Inflammatory macrophage treated with lipopolysaccharide for 1 hour (primary cell): ENCODE measurements around the gene OVOL1.

Experiments
- DNase-seq, 2 donors: peaks; one replicate each; pipeline ENCODE4 v3.0.0-alpha.2; 2020 to 2022

The OVOL1 gene

DNA sequence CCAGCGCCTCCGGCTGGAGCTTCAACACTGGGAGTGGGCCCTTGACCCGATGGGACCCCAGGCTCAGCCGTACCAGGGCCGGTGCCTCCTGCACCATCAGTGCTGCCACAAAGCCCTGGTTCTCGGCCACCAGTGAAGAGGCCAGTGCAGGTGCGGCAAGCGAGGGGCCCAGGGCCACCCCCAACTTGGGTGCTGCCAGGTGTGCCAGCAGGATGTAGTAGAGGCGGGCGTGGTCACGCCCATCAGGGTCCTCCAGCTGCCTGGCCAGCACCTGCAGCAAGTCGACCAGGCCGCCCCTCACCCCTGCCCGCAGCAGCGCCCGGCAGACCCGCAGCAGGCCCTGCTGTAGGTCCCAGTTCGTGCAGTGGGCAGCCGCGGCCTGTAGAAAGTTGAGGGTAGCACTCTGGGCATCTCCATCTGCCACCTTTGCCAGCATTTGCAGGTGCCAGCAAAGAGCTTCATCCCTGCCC, 8.4 kb upstream of the OVOL1 start:
- no peak for DNase-seq

GRCh38 chr11:65778901-65779668, 7.8 kb upstream of the OVOL1 start:
- no peak for DNase-seq

DNA sequence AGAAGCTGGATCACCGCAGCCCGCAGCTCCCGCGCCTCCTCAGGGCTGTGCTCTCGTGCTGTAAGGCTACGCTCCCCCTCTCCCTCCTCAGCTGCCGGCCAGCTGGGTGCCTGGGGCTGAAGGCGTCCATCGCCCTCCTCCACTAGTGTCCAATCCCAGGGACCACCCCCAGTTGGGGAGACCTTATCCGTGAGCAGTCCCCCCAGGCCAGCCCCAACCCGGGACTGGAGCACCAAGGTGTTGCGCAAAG, 7.3 kb upstream of the OVOL1 start:
- no peak for DNase-seq

DNA sequence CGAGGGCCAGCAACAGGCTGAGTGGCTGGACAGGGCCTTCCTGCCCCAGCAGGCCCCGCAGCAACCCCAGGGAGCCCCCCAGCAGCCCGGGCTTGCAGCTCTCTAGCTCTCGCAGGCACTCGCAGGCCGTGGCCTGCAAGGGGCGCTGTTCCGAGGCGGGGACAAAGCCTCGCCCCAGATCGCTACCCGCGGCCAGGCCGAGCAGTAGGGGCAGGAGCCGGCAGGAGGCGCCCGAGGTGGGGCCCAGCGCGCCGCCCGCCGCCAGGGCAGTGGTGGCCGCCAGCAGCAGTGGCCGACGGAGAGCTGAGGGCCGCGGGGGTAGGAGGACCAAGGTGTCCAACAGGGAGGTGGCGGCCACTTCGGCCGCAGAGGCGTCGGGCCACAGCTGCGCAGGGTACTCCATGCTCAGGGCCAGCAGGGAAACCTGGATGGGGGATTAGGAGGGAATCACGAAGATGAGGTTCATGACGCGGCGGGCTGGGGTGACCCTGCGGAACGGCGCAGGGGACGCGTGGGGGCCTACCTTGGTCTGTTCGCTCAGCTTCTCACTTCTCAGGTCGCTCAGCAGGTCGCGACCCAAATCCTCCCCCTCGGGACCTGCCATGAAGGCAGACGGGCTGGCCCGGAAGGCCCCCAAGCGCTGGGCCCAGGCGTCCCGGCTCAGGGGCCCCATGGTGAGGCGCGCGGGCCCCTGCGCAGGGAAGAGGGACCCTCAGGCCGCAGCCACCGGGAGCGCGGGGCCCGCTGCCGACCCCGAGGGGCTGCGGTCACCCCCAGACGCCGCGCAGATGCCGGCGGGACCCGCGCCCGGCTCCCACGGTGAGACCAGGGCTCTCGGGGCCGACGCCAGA, 6.7 kb upstream of the OVOL1 start:
- DNase-seq: peak; percentile 77 to 89

DNA sequence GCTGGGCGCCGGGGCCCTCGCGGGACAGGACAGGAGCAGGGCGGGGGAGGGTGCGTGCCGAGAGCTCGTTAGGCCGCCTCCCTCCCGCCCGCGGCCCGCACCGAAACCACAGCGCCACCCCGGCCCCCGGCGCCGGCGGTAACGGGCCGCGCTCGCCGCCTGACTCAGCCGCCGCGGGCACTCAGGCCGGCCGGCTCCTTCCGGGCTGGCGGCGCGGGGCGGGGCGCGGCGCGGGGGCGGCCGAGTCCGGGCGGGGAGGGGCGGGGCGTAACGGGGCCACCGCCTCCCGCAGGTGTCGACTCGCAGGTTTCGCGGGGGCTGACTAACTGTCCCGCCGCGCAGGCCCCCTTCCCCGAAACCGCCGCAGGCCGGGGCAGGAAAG, 6.1 kb upstream of the OVOL1 start, which contains the start of gene AP5B1:
Gene AP5B1, minus strand, starts transcription at position 207 of the 382 bp plus-strand sequence. CDS start 385 bp downstream, outside the sequence.
- DNase-seq: peak; percentile 56 to 65

DNA sequence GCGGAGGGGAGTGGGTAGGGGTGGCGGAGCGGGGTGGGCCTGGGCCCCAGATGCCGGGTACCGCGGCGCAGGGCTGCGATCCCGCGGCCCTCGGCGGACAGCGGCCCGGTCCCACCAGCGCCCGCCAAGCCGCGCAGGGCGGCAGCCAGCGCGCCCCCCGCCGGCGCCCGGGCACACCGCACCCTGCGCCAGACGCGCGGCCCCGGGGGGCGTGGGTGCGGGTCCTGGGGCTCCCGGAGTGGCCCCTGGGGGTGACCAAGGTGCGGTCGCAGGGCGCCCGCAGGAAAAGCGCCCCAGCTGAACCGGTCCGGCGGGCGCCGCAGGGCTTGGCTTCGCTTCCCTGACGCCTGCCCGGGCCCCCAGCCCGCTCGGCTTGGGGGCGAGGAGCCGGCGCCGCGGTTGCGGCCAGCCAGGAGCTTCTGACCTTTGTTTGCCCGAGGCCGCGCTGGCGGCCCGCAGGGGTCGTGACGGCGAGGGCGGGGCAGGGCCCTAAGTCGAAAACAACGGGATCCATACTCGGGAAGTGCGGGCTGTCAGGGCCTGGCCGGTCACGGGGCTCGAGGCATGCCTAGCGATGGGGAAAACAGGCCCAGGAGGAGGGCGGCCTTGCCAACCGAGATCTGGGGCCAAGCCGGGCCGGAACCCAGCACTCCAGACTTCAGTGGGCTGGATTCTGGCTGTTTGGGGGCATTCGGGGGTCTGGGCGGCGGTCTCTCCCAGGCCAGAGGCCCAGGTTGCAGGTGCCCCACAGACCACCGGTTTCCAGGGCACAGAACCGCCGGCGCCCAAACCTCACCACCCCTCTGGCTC, 5.5 kb upstream of the OVOL1 start:
- no peak for DNase-seq

DNA sequence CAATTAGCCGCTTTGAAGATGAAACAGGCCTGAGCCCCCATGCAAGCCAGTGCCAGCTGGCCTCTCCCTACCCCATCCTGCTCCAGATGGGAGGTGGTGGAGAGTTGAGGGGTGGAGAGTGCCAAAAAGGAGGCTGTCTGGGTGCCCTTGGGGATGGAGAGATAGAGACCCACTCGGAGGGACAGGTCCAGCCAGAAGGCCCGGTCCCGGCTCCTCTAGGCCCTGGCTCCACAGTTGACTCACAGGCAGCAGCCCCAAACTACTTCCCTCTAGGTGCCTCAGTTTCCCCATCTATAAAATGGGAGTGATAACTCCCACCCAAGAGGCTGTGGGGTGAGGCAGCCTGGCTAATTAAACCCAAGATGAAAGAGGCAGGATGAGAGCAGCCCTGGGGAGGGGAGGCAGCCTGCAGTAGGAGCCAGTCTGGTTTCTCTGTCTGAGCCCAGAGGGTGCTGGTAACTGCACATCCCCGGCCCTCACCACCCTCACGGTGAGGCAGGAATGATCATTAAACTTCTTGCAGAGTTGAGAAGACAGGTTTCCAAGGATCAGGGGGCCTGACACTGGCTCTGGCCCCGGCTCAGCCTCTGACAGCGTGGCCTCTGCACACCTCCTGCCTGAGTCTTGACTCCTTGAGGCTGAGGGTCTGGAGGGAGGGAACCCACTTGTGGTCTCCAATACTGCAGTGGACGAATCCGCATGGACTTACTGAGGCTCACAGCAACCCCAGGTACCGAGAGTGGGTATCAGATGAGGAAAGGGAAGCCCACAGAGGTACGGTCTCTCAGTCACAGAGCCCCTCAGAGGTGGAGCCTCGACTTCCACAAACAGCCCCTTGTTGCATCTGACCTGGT, 4.7 kb upstream of the OVOL1 start:
- no peak for DNase-seq

DNA sequence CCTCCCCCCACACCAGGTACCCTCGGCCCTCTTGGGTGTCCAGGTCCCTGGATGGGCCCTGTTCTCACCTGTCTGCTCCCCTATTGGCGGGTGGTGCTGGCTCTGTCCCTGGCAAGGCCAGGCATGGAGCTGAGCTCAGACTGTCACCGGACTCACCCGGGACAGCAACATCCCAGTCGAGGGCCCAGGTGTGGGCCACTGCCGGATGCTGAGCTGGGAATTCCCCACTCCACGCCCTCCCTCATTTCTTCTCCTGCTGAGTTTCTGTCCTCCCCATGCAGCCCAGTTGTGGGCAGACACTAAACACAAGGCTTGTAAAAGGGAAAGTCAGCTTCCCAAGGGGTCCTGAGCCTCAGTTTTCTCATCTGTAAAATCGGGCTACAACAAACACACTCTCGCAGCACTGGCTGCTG, 4.0 kb upstream of the OVOL1 start:
- no peak for DNase-seq

- no peak for DNase-seq
Observed at GRCh38 chr11:65785319-65786007, 1.4 kb upstream of the OVOL1 start.

GRCh38 chr11:65786008-65786785, 666 bp upstream of the OVOL1 start:
- DNase-seq: no peak

DNA sequence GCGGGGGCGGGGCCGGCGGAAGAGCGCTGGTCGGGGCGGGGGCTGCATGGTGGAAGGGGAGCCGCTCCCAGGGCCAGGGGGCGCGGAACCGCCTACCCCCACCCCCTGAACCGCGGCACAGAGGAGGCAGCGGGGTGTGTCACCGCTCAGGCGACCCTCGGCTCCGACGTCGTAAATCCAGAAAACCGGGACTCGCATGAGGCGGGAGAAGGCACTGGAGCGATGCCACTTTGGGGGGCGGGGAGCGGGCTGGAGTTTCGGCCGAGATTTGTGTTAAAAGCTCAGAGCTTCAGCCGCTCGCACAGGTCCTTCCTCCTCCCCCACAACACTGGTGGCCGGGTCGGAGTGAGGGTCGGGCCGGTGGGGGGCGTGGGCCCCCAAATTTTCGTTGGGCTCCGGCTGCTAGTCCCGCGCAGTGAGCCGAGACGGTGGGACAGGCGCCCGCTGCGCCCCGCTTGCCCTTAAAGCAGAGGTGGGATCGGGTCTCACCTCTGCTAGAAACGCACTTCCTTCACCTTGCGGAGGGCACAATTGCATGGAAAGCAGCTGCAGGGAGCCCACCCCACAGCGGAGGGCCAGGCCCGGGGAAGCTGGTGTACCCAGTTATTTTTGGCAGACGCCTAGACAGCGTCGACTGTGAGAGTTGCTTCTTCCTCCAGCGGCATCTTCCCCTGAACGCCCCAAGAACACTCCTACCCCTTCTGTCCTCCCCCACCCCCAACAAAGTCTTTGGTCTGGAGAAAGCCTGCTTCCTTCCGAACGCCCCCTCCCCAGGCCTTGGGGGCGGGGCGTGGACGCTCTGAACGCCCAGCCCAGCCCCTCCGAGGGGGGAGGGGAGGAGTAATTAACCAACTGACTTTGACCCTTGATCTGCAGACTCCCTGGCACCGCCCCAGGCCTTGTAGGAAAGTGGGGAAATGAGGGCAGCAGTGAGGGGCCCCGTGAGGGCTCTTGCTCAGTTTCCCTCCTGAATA, 1.1 kb downstream of the OVOL1 start:
- DNase-seq: no peak

DNA sequence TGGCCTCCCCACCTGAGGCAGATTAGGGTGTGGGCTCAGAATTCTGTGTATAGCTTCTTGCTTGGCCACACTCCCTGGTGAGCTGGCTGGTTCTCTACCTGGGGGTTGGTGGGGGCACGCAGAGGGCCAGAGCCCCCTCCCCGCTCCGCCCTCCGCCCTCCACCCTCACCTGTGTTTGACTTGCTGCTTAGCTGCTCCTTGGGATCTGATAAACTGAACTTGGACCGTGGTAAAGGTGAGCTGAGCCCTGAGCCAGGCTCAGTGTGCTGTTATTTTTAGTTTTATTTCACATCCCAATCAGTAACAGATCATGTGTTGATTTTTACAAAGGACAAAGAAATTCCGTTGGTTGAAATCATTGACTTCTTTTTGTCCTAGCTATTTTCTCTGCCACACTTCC, 2.0 kb downstream of the OVOL1 start:
- no peak for DNase-seq

GRCh38 chr11:65789230-65790103, 2.6 kb downstream of the OVOL1 start:
- DNase-seq: no peak

GRCh38 chr11:65790104-65790901, 3.4 kb downstream of the OVOL1 start:
- DNase-seq: no peak

- DNase-seq: no peak
Observed at GRCh38 chr11:65790902-65791650, 4.2 kb downstream of the OVOL1 start.

GRCh38 chr11:65791719-65792213, 4.9 kb downstream of the OVOL1 start:
- DNase-seq: peak; percentile 73 to 76

DNA sequence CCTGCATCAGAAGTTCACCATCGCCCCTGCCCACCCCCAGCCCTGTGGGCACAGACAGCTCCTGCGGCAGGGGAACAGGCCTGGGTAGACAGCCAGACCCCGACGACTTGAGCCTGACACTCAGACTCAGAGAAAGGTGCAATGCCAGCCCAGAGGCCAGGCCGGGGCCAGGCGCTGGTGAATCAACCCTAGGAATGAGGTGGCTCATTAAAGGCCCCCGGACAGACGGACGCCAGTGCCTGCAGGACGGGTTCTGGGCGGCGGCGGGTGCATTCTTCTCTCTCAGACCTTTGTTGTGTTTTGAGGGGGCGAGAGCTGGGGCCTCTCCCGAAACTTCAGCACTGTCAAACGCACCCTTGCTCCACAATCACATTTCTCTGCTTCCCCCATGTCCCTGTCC, 5.6 kb downstream of the OVOL1 start:
- no peak for DNase-seq
